Ascending aorta (tissue), 2 donors: Measurements from ENCODE around the gene TJAP1. TPM values are rescaled to one million over a fixed set of nuclear protein-coding genes. Genes with fewer than 3 reads are reported as not detected.

Source experiments
- DNase-seq, 2 donors: peaks; one replicate each; pipeline ENCODE4 v3.0.0-alpha.2; 2019; ENCODE audit warnings: low spot score in 2 of 2
- H3K27ac ChIP-seq, 2 donors: fragments of 200-600 bp; sonication (generic); one replicate each; pipeline ENCODE4 v1.5.1; 2016 to 2017; ENCODE audit warnings: mild to moderate bottlenecking in 1 of 2
- H3K27me3 ChIP-seq: fragments of 200-600 bp; sonication (generic); one replicate; pipeline ENCODE4 v1.5.1; 2017
- H3K36me3 ChIP-seq, 2 donors: fragments of 200-600 bp; sonication (generic); one replicate each; pipeline ENCODE4 v1.5.1; 2016
- H3K4me1 ChIP-seq, 2 donors: fragments of 200-600 bp; sonication (generic); one replicate each; pipeline ENCODE4 v1.5.1; 2016 to 2017; ENCODE audit warnings: mild to moderate bottlenecking in 1 of 2
- H3K4me3 ChIP-seq, 2 donors: fragments of 200-600 bp; sonication (generic); one replicate each; pipeline ENCODE4 v1.5.1; 2016 to 2017; ENCODE audit warnings: mild to moderate bottlenecking in 1 of 2
- H3K9me3 ChIP-seq, 2 donors: fragments of 200-600 bp; sonication (generic); one replicate each; pipeline ENCODE4 v1.5.1; 2016
- CTCF ChIP-seq, 3 experiments: fragments of 200-600 bp in 2 of 3; fragments of 450-650 bp in 1 of 3; sonication (generic) in 2 of 3; IDR thresholded peaks; one replicate each; pipeline ENCODE4 v1.5.1; 2016 to 2019; ENCODE audit warnings: antibody characterized with exemption in 3 of 3, mild to moderate bottlenecking in 1 of 3, moderate library complexity in 1 of 3
- intact Hi-C: fragments of 100-400 bp; cut with DNase I; formaldehyde crosslinking; loops from one replicate; pipeline ENCODE4 v1.15.1; 2023
- total RNA-seq: library from RNA; depleted of rRNA; stranded (reverse); fragments of >200 nt; gene quantifications from one replicate; pipeline ENCODE4 v1.1.0, GENCODE V29; 2016

The TJAP1 gene
- total RNA-seq, 1 donor from 2014 or later: 71.6 TPM

GRCh38 chr6:43472515-43472914 is 4.9 kb upstream of the TJAP1 start:
- Histone ChIP-seq H3K36me3 (no peaks in the 10 kb centered on the region), H3K4me3 (no peak overlapping the region), H3K9me3 (no peaks in the 10 kb centered on the region), H3K27ac (no peak overlapping the region), H3K27me3 (no peaks in the 10 kb centered on the region), H3K4me1 (no peaks in the 10 kb centered on the region)
- TF ChIP-seq CTCF (IDR thresholded peaks at IDR 0.05): no peak
- DNase-seq: no peak
- intact Hi-C loops: no loop called here

GRCh38 chr6:43475516-43475915 is 1.9 kb upstream of the TJAP1 start:
- Histone ChIP-seq H3K27ac (no peak overlapping the region), H3K9me3 (no peaks in the 10 kb centered on the region), H3K4me3 (no peak overlapping the region), H3K27me3 (no peaks in the 10 kb centered on the region), H3K4me1 (peaks cover 10 to 11% of the 10 kb centered on the region in 2 donors), H3K36me3 (no peaks in the 10 kb centered on the region)
- no peak for TF ChIP-seq CTCF (IDR thresholded peaks at IDR 0.05)
- intact Hi-C loops: no loop called here
- DNase-seq: no peak

- no peaks in the 10 kb centered on the region for H3K36me3 ChIP-seq
- H3K4me3 ChIP-seq: peak overlapping the region; percentile 65 to 99
- no peak for TF ChIP-seq CTCF (IDR thresholded peaks at IDR 0.05)
- H3K27me3 ChIP-seq: no peaks in the 10 kb centered on the region
- DNase-seq: no peak
- H3K4me1 ChIP-seq: peaks cover 10 to 11% of the 10 kb centered on the region in 2 donors
- peak overlapping the region in 1 of 2 donors; percentile 76 for H3K27ac ChIP-seq
- no peaks in the 10 kb centered on the region for H3K9me3 ChIP-seq
- intact Hi-C loops: loop anchor here (1.0 to 2.0 kb wide), 2 partner anchors 40 to 49 kb away; partner anchors contain the start of genes ABCC10, POLR1C and YIPF3
These were observed 624 bp upstream of the TJAP1 start for GRCh38 chr6:43476746-43477145.

- Histone ChIP-seq H3K4me1 (peaks cover 10 to 11% of the 10 kb centered on the region in 2 donors), H3K27me3 (no peaks in the 10 kb centered on the region), H3K27ac (peak overlapping the region; percentile 37 to 76), H3K4me3 (peak overlapping the region; percentile 65 to 99), H3K36me3 (no peaks in the 10 kb centered on the region), H3K9me3 (no peaks in the 10 kb centered on the region)
- no peak for DNase-seq
- no peak for TF ChIP-seq CTCF (IDR thresholded peaks at IDR 0.05)
- intact Hi-C loops: no loop called here
These were observed 620 bp downstream of the TJAP1 start for GRCh38 chr6:43478008-43478372.

GRCh38 chr6:43481075-43481474 is 3.7 kb downstream of the TJAP1 start:
- no peak for TF ChIP-seq CTCF (IDR thresholded peaks at IDR 0.05)
- intact Hi-C loops: no loop called here

More at GRCh38 chr6:43481075-43481474, 3.7 kb downstream of the TJAP1 start:
- H3K27ac ChIP-seq: no peak overlapping the region
- peaks cover 0 to 3% of the 10 kb centered on the region in 2 donors for H3K36me3 ChIP-seq
- no peak for DNase-seq
- H3K4me3 ChIP-seq: no peak overlapping the region
- no peaks in the 10 kb centered on the region for H3K9me3 ChIP-seq
- H3K4me1 ChIP-seq: peaks cover 10 to 11% of the 10 kb centered on the region in 2 donors
- no peaks in the 10 kb centered on the region for H3K27me3 ChIP-seq
